ENCODE results near the gene FXR1. TPM values are rescaled to one million over a fixed set of nuclear protein-coding genes. Genes with fewer than 3 reads are reported as not detected.
"Not testable (repeated sequence)": the region's sequence is repeated elsewhere in the genome, so short reads cannot be mapped to it uniquely, and the experiment has no call there.

Gene FXR1
- polyA plus RNA-seq, 3 donors: 224 to 258 (median 236) TPM

DNA sequence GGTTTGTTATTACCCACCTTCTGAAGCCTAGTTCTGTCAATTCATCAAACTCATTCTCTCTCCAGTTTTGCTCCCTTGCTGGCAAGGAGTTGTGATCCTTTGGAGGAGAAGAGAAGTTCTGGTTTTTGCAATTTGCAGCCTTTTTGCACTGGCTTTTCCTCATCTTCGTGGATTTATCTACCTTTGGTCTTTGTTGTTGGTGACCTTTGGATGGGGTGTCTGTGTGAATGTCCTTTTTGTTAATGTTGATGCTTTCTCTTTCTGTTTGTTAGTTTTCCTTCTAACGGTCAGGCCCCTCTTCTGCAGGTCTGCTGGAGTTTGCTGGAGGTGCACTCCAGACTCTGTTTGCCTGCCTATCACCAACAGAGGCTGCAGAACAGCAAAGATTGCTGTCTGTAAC is 91.0 kb downstream of the FXR1 start:
- not testable (repeated sequence) for DNase-seq (ENCODE audit: low read depth in 3 of 3, low spot score in 2 of 3)

DNA sequence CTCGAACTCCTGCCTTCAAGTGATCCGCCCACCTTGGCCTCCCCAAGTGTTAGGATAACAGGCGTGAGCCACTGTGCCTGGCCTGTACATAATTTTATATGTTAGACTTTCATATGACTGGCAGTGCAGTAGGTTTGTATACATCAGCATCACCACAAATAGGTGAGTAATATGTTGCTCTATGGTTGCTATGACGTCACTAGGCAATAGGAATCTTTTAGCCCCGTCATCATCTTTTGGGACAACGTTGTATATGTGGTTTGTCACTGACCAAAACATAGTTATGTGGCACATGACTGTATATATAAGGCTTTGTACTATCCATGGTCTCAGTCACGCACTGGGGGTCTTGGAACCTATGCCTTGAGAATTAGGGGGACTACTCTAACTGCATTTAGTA is 94.1 kb downstream of the FXR1 start:
- no peak for DNase-seq (ENCODE audit: low read depth in 3 of 3, low spot score in 2 of 3)

DNA sequence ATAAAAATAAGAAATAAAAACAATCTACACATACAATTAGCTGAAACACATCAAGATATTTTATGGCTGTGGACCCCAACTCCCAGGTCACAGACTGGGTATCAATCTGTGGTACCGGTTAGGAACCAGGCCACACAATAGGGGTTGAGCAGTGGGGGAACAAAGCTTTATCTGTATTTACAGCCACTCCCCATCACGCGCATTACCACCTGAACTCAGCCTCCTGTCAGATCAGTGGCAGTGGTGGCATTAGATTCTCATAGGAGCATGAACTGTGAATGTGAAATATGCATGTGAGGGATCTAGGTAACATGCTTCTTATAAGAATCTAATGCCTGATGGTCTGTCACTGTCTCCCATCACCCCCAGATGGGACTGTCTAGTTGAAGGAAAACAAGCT is 94.8 kb downstream of the FXR1 start:
- DNase-seq (ENCODE audit: low read depth in 3 of 3, low spot score in 2 of 3): no peak

DNA sequence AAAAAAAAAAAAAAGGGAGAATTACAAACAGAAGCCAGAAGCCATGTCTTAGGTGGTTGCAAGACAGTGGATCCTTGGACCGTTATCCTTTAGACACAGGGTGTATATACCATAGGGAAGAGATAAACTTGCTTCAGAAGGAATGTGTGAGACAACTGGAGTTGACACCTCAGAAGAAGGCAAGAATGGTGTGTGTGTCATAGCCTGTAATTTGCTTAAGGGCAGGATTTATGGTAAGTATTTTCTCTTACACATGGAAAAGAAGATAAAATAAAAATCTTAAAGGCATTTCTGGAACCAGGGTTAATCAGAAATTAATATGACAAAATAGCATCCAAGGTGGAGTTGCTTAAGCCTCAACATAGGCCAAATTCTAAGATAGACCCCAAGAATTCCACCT is 96.3 kb downstream of the FXR1 start:
- DNase-seq (ENCODE audit: low read depth in 3 of 3, low spot score in 2 of 3): no peak

DNA sequence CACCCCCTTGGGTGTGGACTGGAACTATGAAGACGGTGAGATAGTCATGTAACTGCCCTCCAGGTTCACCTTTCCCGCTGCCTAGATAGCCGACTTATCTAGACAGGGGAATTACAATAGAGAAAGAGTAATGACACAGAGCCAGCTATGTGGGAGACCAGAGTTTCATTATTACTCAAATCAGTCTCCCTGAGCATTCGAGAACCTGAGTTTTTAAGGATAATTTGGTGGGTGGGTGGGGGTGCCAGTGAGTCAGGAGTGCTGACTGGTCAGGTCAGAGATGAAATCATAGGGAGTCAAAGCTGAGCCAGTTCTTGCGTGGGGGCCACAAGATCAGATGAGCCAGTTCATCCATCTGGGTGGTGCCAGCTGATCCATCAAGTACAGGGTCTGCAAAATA is 96.8 kb downstream of the FXR1 start:
- no peak for DNase-seq (ENCODE audit: low read depth in 3 of 3, low spot score in 2 of 3)

DNA sequence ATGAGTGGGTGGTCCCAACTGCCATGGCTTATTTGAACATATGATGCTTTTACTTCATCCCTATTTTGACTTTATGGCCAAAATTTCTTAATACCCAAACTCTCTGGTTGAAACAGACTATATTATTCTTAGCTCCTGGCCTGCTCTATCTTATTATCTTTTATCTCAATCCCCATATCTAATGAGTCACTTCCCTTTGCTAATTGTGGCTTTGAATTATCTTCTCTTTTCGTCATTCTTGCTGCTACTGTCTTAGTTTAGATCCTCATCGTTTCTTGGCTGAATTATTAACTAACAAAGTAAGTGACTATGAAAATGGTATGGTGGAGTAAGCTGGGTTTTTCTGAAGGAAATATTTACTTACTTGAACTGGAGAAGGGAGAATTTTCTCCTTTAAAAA is 105.2 kb downstream of the FXR1 start:
- DNase-seq (ENCODE audit: low read depth in 3 of 3, low spot score in 2 of 3): no peak

DNA sequence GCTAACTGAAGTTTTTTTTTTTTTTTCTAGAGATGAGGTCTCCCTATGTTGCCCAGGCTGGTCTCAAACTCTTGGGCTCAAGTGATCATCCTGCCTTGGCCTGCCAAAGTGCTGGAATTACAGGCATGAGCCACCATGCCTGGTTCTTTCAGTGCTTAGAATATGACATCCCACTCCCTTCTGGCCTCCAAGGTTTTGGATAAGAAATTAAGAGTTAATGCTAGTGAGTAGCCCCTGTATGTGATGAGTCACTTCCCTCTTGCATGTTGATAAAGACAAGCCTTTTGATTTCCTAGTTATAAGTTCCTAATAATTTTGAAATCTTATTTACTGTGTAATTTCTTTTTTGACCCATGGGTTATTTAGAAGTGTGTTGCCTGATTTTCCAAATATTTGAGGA is 112.7 kb downstream of the FXR1 start:
- DNase-seq (ENCODE audit: low read depth in 3 of 3, low spot score in 2 of 3): no peak

DNA sequence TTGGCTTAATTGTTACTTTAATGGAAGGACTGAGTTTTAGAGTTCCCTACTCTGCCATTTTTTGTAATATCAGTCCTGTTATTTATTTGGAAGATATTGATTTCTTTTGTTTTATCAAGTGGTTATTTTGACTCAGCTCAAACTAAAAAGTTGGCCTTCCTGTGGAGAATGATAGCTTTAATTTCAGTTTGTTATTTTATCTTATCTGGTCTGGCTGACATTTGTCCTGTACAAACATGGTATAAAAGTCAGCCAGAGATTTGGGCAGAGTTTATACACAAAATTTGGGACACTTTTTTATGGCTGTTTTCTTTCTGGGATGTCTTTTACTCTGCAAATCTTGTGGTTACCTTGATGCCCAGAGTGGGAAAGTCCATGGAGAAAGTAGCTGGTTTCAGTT is 118.5 kb downstream of the FXR1 start:
- DNase-seq (ENCODE audit: low read depth in 3 of 3, low spot score in 2 of 3): no peak

Other genes with a start within 250 kb of the FXR1 start
- 1 to 10 TPM; 5.0 to 5.4 (median 5.2) TPM for gene CCDC39, start 233.2 kb upstream of the FXR1 start, polyA plus RNA-seq (ENCODE audit: insufficient read length in 3 of 3)
- 10 to 100 TPM; 74.7 to 78.4 (median 78.2) TPM for gene DNAJC19, start 77.1 kb downstream of the FXR1 start, polyA plus RNA-seq (ENCODE audit: insufficient read length in 3 of 3)